NCI-H2171 (cell line): ENCODE measurements around the gene LGMN.

Experiments
- DNase-seq: peaks from one replicate; lab custom pipeline; 2025; lab: John Stamatoyannopoulos, UW

The LGMN gene

GRCh38 chr14:92675976-92676375 lies 72.5 kb downstream of the LGMN start:
- no peak for DNase-seq

DNA sequence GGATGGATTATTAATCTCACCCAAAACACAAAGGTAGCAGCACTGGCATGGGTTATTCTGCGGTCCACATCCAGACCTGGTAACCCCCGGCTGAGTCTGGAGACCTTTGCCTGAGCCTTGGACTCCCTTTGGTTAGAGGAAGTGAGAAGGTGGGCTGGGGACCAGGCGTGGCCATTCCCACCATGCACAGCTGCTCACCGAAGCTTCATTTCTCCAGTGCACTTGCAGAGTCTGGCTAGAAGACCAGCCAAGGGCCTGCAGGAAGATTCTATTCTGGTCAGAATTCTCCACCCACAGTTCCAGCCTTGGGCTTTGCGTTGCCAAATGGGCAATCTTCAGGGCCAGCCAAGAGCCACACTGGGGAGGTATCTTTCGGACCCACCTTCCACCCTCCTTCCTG lies 73.0 kb downstream of the LGMN start:
- DNase-seq: no peak

DNA sequence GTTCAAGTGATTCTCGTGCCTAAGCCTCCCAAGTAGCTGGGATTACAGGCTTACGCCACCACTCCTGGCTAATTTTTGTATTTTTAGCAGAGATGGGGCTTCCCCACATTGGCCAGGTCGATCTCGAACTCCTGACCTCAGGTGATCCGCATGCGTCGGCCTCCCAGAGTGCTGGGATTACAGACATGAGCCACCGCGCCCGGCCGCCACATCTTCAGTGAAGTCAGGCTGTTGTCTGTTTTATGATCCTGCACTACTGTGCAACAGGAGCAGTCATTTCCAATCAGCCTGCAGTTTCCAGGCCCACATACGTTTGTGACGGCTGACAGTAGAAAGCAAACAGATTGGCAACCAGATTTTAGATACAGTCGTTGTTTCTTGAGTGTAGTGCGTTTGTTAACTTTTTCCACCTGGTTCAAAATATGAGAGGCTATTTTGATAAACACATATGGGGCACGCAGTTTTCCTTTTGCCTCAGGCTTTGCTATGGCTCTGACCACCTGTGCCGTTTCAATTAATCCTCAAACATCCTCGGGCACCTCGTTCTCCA lies 74.8 kb downstream of the LGMN start:
- DNase-seq: peak; percentile 9

GRCh38 chr14:92670643-92671366 lies 77.6 kb downstream of the LGMN start:
- DNase-seq: no peak

- peak; percentile 83 for DNase-seq
These were observed 78.3 kb downstream of the LGMN start for GRCh38 chr14:92670160-92670559.

- DNase-seq: no peak
These were observed 80.0 kb downstream of the LGMN start for GRCh38 chr14:92668276-92668973.

GRCh38 chr14:92666251-92666650 lies 82.2 kb downstream of the LGMN start:
- no peak for DNase-seq

GRCh38 chr14:92665661-92666110 lies 82.7 kb downstream of the LGMN start:
- DNase-seq: no peak

GRCh38 chr14:92663049-92663448 lies 85.4 kb downstream of the LGMN start:
- no peak for DNase-seq

GRCh38 chr14:92660571-92660970 lies 87.9 kb downstream of the LGMN start:
- DNase-seq: no peak

DNA sequence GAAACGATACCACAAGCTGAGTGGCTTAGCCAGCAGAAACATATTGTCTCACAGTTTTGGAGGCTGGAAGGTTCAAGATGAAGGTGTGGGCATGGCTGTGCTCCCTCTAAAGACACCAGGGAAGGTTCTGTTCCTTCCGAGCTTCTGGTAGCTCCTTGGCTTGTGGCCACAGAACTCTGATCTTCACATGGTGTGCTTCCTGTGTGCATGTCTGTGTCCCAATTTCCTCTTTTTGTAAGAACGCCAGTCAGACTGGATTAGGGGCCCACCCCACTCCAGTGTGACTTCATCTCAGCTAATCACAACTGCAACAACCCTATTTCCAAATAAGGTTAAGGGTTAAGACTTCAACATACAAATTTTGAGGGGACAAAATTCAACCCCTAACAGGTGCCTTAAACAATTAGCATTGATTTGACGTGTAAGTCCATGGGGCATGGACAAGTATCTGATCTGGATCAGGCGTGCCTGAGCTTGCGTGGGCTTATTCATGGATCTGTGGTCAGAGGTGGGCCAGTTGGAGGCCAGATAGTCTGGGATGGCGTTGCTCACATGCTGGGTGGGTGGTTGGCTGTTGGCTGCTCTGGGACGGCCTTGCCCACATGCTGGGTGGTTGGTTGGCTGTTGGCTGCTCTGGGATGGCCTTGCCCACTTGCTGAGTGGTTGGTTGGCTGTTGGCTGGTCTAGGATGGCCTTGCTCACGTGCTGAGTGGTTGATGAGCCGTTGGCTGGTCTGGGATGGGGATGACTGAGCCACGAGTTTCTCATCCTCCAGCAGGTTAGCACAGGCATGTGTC lies 88.5 kb downstream of the LGMN start:
- no peak for DNase-seq

GRCh38 chr14:92658684-92659083 lies 89.7 kb downstream of the LGMN start:
- DNase-seq: no peak

DNA sequence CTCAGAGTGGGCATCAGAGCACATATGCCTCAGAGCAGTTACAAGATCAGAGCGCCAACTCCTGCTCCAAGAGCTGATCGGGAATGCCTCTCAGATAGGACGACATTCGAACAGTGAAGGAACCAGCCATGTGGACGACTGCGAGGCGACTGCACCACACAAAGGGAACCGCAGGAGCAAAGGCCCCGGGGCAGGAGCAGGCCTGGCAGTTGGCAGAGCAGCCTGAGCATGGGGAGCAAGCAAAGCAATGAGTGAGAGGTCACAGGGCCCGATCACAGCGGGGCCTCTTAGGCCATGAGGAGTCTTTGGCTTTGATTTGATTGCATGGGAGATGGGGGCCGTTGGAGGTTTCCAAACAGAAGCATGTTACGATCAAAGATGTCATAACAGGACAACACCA lies 90.3 kb downstream of the LGMN start:
- no peak for DNase-seq

DNA sequence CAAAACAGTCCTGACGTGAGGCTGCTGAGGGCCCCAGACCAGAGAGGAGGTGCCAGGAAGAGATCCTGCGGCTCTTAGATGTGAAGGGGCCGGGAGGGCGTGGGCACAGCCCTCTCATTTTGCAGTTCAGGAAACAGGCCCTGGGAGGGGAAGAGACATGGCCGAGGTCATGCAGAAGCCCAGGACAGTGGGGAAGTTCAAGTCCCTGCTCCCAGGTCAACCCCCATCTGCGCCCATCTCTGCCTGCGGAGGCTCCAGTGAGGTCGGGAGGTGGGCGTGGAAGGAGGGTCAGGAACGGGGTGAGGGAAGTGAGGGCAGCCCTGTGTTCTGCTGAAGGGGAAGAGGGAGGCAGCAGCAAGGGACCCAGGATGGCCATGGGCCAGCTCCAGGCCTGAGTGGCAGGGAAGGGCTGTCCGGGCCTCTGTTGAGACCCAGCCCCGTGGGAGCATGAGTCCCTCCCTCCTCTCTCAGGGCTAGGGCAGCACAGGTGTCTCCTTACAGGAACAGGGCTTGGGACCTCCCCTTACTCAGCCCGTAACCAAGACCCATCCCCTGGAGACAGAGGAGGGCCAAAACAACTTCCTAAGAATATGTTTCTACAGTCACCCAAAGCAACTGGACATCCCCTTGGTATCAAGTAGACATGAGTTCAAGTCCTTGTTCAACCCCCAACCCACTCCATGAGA lies 90.8 kb downstream of the LGMN start:
- no peak for DNase-seq

GRCh38 chr14:92656306-92657081 lies 91.9 kb downstream of the LGMN start:
- no peak for DNase-seq

DNA sequence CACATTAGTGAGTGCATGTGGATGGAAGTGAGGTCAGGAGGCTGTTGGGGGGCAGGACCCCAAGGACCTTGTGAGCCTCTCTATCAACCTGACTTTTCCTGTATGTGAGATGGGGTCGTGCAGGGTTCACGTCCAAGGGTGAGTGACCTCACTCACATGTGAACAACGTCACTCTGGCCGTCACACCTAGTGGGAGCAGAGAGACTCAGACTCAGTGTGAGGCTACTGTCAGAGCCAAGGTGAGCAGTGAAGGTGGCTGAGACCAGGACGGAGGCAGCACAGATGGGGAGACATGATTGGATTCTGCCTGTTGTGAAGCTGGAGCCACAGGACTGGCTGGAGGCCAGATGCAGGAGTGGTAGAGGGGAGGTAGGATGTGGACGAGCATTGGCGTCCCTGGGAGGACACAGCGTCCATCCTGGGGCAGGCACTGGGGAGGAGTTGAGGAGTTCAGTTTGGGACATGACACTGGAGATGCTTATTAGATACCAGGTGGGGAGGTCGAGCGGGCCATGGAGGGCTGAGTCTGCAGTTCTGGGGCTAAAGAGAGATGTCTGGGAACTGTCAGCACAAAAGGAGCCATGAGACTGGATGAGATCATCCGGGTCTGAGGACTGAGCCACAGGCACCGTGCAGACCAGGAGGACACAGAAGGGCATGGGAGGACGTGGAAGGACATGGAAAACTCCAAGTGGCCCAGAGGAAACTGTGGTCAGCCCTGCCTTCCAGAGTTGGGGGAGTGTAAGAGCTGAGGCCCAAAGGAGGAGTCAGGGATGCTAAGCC lies 92.8 kb downstream of the LGMN start:
- no peak for DNase-seq

- DNase-seq: no peak
These were observed 94.1 kb downstream of the LGMN start for GRCh38 chr14:92654239-92654901.
